Epithelial cell of proximal tubule (primary cell): ENCODE results near the gene RABGGTB. TPM values are rescaled to one million over a fixed set of nuclear protein-coding genes. Genes with fewer than 3 reads are reported as not detected.
"Not testable (repeated sequence)": the region's sequence is repeated elsewhere in the genome, so short reads cannot be mapped to it uniquely, and the experiment has no call there.

Experiments used
- DNase-seq: peaks from one replicate; pipeline ENCODE4 v3.0.0-alpha.2; 2011; ENCODE audit warnings: low read depth
- H3K4me3 ChIP-seq: 2 replicates; pipeline ENCODE4 v1.5.1; 2011; ENCODE audit warnings: low read depth, mild to moderate bottlenecking, low read length
- CTCF ChIP-seq: conservative IDR thresholded peaks from 2 replicates; pipeline ENCODE4 v1.5.1; 2012; ENCODE audit warnings: low read depth, mild to moderate bottlenecking, low read length
- total RNA-seq: library from RNA; depleted of rRNA; stranded (reverse); fragments of >200 nt; gene quantifications from 2 replicates; pipeline ENCODE4 v1.2.3, GENCODE V29; 2015

The RABGGTB gene
- total RNA-seq, 1 donor from 2014 or later, result 51.0 TPM

- TF ChIP-seq CTCF, result no peak
- no peak for DNase-seq
- H3K4me3 ChIP-seq, result no peak overlapping the region
These were observed 18.0 kb upstream of the RABGGTB start for GRCh38 chr1:75768016-75768415.

- DNase-seq, result no peak
- no peak overlapping the region for H3K4me3 ChIP-seq
- TF ChIP-seq CTCF, result no peak
These were observed 15.3 kb upstream of the RABGGTB start for GRCh38 chr1:75770761-75771160.

GRCh38 chr1:75771978-75772377, 14.1 kb upstream of the RABGGTB start:
- H3K4me3 ChIP-seq, result no peak overlapping the region
- DNase-seq, result no peak
- no peak for TF ChIP-seq CTCF

- H3K4me3 ChIP-seq, DNase-seq: not testable (repeated sequence)
These were observed 8.2 kb upstream of the RABGGTB start for GRCh38 chr1:75777812-75778211.

GRCh38 chr1:75778694-75779093, 7.4 kb upstream of the RABGGTB start:
- H3K4me3 ChIP-seq, DNase-seq: not testable (repeated sequence)

- H3K4me3 ChIP-seq, DNase-seq: not testable (repeated sequence)
These were observed 5.9 kb upstream of the RABGGTB start for GRCh38 chr1:75780183-75780582.

- not testable (repeated sequence) for DNase-seq, H3K4me3 ChIP-seq
These were observed 2.1 kb upstream of the RABGGTB start for GRCh38 chr1:75783920-75784319.

- peak overlapping the region; percentile 78 for H3K4me3 ChIP-seq
- TF ChIP-seq CTCF, result no peak
- no peak for DNase-seq
These were observed 605 bp upstream of the RABGGTB start for GRCh38 chr1:75785320-75785982.

- TF ChIP-seq CTCF, result no peak
- no peak for DNase-seq
- peak overlapping the region; percentile 78 for H3K4me3 ChIP-seq
These were observed 941 bp downstream of the RABGGTB start for GRCh38 chr1:75786901-75787493.
